HepG2 (cell line): ENCODE results near the gene NLRC5. TPM values are rescaled to one million over a fixed set of nuclear protein-coding genes. Genes with fewer than 3 reads are reported as not detected.

Source experiments
- BCL6 ChIP-seq: IDR thresholded peaks from 2 replicates; pipeline ENCODE4 v1.6.1; 2016; ENCODE audit warnings: missing genetic modification reagents, missing compliant biosample characterization
- MXD4 ChIP-seq: IDR thresholded peaks from 2 replicates; pipeline ENCODE4 v1.6.1; 2016; ENCODE audit warnings: mild to moderate bottlenecking, missing biosample characterization, missing genetic modification reagents
- POGZ ChIP-seq: sonication (generic); formaldehyde crosslinking; IDR thresholded peaks from 2 replicates; pipeline ENCODE4 v1.4.0; 2020; ENCODE audit warnings: mild to moderate bottlenecking, missing genetic modification reagents
- SMYD3 ChIP-seq: sonication (generic); formaldehyde crosslinking; IDR thresholded peaks from 2 replicates; pipeline ENCODE4 v1.8.1; 2023; ENCODE audit warnings: mild to moderate bottlenecking, missing genetic modification reagents
- TBX2 ChIP-seq: sonication (generic); formaldehyde crosslinking; IDR thresholded peaks from 2 replicates; pipeline ENCODE4 v1.5.0; 2020; ENCODE audit warnings: missing genetic modification reagents, mild to moderate bottlenecking, borderline replicate concordance
- ZFP41 ChIP-seq: sonication (generic); formaldehyde crosslinking; IDR thresholded peaks from 2 replicates; pipeline ENCODE4 v1.4.0; 2020; ENCODE audit warnings: mild to moderate bottlenecking, missing genetic modification reagents, borderline replicate concordance
- ZNF703 ChIP-seq: sonication (generic); formaldehyde crosslinking; IDR thresholded peaks from 2 replicates; pipeline ENCODE4 v1.5.1; 2020; ENCODE audit warnings: missing genetic modification reagents, mild to moderate bottlenecking, moderate library complexity, borderline replicate concordance
- polyA plus RNA-seq, 8 experiments: library from polyadenylated mRNA; depleted of rRNA in 3 of 8; stranded (reverse) in 7 of 8; unstranded in 1 of 8; fragments of >200 nt; fragmentation: Illumina TruSeq in 4 of 8; extraction: Trizol in 4 of 8; gene quantifications; 2 replicates each; pipeline versions ENCODE4 v1.2.1 to v1.2.3, GENCODE V29; 2011 to 2016; ENCODE audit warnings: low read depth in 4 of 8, missing spikeins in 1 of 8, mixed read lengths in 1 of 8; ENCODE audit not compliant: insufficient read depth in 1 of 8
- total RNA-seq, 5 experiments: library from RNA; depleted of rRNA; stranded (reverse); fragments of >200 nt; fragmentation: Illumina TruSeq; extraction: Trizol; gene quantifications; 2 replicates each; pipeline ENCODE4 v1.2.3, GENCODE V29; 2016; ENCODE audit warnings: low read depth in 1 of 5
- TF ChIP-seq, protein P1 (sequence below): sonication (generic); formaldehyde crosslinking; IDR thresholded peaks from 2 replicates; pipeline ENCODE4 v1.4.0; 2020; ENCODE audit warnings: mild to moderate bottlenecking, missing genetic modification reagents
- TF ChIP-seq, protein P2 (sequence below): sonication (generic); formaldehyde crosslinking; IDR thresholded peaks from 2 replicates; pipeline ENCODE4 v1.4.0; 2020; ENCODE audit warnings: missing genetic modification reagents, mild to moderate bottlenecking, borderline replicate concordance
- TF ChIP-seq, protein P3 (sequence below), 2 experiments: sonication (generic) in 1 of 2; formaldehyde crosslinking in 1 of 2; IDR thresholded peaks; 2 replicates each; pipeline versions ENCODE4 v1.6.1 to v1.9.0; 2014 to 2022; ENCODE audit warnings: antibody characterized with exemption in 1 of 2, borderline replicate concordance in 1 of 2, inconsistent platforms in 1 of 2, low read depth in 1 of 2, missing genetic modification reagents in 1 of 2

NLRC5 gene
- total and polyA plus RNA-seq, 2 of the 13 experiments (the other 11 are each of a cell fraction or from before 2014, with no cell fraction given), result 6.3 to 12.7 TPM

DNA sequence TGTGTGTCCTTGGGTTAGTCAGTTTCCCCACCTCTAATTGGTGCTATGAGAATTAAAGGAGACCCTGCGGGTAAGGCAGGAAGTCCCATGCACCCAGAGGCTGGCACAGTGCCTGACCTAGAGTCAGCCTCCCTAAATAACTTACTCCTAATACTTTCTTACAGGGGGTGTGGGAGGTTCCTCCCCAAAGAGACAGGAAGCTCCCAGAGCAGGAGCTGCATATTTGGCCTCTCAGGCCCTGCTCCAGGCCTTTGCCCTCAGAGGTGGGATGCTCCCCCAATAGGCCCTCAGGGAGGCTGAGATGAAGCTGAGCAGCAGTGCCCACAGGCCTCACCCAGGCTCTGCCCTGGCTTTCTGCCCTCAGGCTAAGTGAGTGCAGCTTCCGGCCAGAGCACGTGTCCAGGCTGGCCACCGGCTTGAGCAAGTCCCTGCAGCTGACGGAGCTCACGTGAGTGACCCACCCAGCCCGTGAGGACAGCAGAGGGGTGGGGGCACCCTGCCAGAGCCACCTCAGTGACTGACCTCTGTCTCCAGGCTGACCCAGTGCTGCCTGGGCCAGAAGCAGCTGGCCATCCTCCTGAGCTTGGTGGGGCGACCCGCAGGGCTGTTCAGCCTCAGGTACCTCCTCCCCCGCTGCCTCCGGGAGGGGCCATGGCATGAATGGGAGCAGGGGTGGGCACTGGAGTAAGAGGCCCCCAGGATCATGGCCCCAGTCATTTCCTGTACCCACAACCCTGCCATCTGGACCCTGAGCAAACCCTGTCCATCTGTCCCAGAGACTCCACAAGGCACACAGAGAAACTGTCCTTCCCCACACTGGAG lies 71.9 kb downstream of the NLRC5 start (continued):
- TF ChIP-seq, protein P1, sequence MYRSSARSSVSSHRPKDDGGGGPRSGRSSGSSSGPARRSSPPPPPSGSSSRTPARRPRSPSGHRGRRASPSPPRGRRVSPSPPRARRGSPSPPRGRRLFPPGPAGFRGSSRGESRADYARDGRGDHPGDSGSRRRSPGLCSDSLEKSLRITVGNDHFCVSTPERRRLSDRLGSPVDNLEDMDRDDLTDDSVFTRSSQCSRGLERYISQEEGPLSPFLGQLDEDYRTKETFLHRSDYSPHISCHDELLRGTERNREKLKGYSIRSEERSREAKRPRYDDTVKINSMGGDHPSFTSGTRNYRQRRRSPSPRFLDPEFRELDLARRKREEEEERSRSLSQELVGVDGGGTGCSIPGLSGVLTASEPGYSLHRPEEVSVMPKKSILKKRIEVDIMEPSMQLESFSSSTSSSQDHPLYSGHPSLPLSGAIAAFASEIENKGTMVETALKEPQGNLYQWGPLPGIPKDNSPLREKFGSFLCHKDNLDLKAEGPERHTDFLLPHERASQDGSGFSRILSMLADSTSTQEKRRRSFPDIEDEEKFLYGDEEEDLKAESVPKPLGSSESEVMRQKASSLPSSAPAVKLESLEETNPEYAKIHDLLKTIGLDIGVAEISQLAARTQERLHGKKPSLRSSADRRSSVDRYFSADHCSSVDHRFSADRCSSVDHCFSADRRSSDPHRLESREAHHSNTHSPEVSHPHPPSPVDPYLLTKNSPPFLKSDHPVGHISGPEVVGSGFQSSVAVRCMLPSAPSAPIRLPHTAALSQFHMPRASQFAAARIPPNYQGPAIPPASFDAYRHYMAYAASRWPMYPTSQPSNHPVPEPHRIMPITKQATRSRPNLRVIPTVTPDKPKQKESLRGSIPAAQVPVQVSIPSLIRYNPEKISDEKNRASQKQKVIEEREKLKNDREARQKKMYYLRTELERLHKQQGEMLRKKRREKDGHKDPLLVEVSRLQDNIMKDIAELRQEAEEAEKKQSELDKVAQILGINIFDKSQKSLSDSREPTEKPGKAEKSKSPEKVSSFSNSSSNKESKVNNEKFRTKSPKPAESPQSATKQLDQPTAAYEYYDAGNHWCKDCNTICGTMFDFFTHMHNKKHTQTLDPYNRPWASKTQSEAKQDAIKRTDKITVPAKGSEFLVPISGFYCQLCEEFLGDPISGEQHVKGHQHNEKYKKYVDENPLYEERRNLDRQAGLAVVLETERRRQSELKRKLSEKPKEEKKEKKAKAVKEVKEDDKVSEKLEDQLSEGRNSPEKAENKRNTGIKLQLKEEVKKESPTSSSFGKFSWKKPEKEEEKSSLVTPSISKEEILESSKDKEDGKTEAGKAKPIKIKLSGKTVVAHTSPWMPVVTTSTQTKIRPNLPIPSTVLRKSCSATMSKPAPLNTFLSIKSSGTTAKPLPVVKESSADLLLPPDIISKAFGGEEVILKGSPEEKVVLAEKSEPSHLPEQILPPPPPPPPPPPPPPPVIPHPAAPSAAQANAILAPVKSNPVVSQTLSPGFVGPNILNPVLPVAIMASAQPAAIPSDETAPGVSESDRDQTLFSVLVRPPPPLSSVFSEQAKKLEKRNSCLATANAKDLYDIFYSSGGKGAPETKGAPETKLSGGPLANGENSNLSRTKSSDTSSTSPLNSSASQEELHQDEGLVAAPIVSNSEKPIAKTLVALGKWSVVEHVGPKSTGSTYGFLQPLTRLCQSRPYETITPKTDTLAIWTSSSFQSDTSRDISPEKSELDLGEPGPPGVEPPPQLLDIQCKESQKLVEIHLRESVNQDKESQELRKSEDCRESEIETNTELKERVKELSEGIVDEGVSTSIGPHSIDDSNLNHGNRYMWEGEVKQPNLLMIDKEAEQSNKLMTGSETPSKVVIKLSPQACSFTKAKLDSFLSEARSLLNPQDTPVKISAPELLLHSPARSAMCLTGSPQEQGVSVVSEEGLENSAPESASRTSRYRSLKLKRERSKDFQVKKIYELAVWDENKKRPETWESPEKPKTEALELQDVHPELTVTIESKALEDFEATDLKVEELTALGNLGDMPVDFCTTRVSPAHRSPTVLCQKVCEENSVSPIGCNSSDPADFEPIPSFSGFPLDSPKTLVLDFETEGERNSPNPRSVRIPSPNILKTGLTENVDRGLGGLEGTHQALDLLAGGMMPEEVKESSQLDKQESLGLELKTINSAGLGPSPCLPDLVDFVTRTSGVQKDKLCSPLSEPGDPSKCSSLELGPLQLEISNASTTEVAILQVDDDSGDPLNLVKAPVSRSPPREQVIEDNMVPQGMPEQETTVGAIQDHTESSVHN (CRISPR knock-in tag), result 0 out of 2 replicates have a peak, but pooled peaks have one; percentile 10
- TF ChIP-seq, protein P2, sequence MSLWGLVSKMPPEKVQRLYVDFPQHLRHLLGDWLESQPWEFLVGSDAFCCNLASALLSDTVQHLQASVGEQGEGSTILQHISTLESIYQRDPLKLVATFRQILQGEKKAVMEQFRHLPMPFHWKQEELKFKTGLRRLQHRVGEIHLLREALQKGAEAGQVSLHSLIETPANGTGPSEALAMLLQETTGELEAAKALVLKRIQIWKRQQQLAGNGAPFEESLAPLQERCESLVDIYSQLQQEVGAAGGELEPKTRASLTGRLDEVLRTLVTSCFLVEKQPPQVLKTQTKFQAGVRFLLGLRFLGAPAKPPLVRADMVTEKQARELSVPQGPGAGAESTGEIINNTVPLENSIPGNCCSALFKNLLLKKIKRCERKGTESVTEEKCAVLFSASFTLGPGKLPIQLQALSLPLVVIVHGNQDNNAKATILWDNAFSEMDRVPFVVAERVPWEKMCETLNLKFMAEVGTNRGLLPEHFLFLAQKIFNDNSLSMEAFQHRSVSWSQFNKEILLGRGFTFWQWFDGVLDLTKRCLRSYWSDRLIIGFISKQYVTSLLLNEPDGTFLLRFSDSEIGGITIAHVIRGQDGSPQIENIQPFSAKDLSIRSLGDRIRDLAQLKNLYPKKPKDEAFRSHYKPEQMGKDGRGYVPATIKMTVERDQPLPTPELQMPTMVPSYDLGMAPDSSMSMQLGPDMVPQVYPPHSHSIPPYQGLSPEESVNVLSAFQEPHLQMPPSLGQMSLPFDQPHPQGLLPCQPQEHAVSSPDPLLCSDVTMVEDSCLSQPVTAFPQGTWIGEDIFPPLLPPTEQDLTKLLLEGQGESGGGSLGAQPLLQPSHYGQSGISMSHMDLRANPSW, result no peak
- TF ChIP-seq POGZ (CRISPR knock-in tag) (no peak), ZNF703 (0 out of 2 replicates have a peak, but pooled peaks have one; percentile 8), BCL6 (peak; percentile 19; the same call in 1 of the 2 replicates), SMYD3 (CRISPR knock-in tag) (no peak), MXD4 (no peak), TBX2 (peak; percentile 58; the same call in 1 of the 2 replicates), ZFP41 (no peak)
- TF ChIP-seq, protein P3, sequence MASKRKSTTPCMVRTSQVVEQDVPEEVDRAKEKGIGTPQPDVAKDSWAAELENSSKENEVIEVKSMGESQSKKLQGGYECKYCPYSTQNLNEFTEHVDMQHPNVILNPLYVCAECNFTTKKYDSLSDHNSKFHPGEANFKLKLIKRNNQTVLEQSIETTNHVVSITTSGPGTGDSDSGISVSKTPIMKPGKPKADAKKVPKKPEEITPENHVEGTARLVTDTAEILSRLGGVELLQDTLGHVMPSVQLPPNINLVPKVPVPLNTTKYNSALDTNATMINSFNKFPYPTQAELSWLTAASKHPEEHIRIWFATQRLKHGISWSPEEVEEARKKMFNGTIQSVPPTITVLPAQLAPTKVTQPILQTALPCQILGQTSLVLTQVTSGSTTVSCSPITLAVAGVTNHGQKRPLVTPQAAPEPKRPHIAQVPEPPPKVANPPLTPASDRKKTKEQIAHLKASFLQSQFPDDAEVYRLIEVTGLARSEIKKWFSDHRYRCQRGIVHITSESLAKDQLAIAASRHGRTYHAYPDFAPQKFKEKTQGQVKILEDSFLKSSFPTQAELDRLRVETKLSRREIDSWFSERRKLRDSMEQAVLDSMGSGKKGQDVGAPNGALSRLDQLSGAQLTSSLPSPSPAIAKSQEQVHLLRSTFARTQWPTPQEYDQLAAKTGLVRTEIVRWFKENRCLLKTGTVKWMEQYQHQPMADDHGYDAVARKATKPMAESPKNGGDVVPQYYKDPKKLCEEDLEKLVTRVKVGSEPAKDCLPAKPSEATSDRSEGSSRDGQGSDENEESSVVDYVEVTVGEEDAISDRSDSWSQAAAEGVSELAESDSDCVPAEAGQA (IDR thresholded peaks at IDR 0.05; ENCODE audit: low read depth), result no peak
- TF ChIP-seq, protein P3 (CRISPR knock-in tag; IDR thresholded peaks at IDR 0.05; ENCODE audit: borderline replicate concordance), result no peak
